ENCODE measurements around the gene PDCD2. TPM values are rescaled to one million over a fixed set of nuclear protein-coding genes. Genes with fewer than 3 reads are reported as not detected.
"Not testable (repeated sequence)": the region's sequence is repeated elsewhere in the genome, so short reads cannot be mapped to it uniquely, and the experiment has no call there.

PDCD2 gene
- total RNA-seq, 6 experiments from 2014 or later: 62.3 to 73.7 (median 69.0) TPM

DNA sequence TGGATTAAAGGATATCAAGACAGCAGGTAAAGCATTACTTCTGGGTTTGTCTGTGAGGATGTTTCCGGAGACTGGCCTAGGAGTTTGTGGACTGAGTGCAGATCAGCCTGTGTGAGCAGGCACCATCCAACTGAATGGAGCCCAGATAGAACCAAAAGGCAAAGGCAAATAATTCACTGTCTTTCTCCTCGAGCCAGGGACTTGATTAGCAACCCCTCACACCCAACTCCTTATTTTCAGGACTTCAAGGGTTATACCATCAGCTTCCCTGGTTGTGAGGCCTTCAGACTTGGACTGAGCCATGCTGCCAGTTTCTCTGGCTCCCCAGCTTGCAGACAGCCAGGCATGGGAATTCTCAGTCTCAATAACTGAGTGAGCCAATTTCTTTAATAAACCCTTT is 50.6 kb downstream of the PDCD2 start:
- Mint-ChIP-seq H3K4me1 (ENCODE audit: low read depth) (peaks cover 28% of the 10 kb centered on the region), H3K27me3 (ENCODE audit: insufficient read depth) (peaks cover 2% of the 10 kb centered on the region), H3K4me3 (no peak overlapping the region), H3K36me3 (ENCODE audit: low read depth) (peaks cover 36% of the 10 kb centered on the region), H3K27ac (no peak overlapping the region; the same call in 1 of the 2 replicates), H3K9me3 (no peaks in the 10 kb centered on the region)
- DNase-seq: no peak
- TF ChIP-seq, protein P1, sequence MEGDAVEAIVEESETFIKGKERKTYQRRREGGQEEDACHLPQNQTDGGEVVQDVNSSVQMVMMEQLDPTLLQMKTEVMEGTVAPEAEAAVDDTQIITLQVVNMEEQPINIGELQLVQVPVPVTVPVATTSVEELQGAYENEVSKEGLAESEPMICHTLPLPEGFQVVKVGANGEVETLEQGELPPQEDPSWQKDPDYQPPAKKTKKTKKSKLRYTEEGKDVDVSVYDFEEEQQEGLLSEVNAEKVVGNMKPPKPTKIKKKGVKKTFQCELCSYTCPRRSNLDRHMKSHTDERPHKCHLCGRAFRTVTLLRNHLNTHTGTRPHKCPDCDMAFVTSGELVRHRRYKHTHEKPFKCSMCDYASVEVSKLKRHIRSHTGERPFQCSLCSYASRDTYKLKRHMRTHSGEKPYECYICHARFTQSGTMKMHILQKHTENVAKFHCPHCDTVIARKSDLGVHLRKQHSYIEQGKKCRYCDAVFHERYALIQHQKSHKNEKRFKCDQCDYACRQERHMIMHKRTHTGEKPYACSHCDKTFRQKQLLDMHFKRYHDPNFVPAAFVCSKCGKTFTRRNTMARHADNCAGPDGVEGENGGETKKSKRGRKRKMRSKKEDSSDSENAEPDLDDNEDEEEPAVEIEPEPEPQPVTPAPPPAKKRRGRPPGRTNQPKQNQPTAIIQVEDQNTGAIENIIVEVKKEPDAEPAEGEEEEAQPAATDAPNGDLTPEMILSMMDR (IDR thresholded peaks at IDR 0.05): no peak

DNA sequence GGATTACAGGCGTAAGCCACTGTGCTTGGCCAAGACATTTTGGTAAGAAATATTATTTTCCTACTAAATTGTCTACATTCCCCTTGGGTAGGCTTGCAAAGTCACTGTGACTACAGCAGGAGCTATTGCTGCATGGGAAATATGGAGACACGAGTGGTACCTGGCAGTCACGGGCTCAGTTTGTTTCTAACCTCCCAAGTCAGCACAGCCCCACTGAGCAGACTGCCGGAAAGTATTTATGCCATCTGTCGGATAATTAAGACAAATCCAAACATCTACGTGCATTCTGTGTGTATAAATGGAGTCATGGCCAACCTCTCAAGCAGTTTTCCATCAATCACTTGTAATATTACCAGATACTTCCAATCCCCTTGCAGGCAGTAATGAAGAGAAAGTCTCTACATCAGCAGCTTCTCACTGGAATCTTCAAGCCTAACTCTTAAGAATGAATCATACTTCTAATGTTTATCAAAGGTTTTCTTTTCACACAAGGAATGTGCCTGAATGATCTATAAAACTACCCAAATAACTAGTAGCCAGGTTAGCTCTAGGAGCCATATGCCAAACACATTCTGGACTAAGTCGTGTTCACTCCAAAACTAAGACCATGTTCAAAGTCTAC is 51.5 kb downstream of the PDCD2 start:
- TF ChIP-seq, protein P1 (IDR thresholded peaks at IDR 0.05): no peak
- Mint-ChIP-seq H3K36me3 (ENCODE audit: low read depth) (peaks cover 36% of the 10 kb centered on the region), H3K4me1 (ENCODE audit: low read depth) (peaks cover 28% of the 10 kb centered on the region), H3K4me3 (no peak overlapping the region), H3K27ac (peak overlapping the region; percentile 9; the same call in 1 of the 2 replicates), H3K27me3 (ENCODE audit: insufficient read depth) (peaks cover 2% of the 10 kb centered on the region), H3K9me3 (no peaks in the 10 kb centered on the region)
- no peak for DNase-seq

DNA sequence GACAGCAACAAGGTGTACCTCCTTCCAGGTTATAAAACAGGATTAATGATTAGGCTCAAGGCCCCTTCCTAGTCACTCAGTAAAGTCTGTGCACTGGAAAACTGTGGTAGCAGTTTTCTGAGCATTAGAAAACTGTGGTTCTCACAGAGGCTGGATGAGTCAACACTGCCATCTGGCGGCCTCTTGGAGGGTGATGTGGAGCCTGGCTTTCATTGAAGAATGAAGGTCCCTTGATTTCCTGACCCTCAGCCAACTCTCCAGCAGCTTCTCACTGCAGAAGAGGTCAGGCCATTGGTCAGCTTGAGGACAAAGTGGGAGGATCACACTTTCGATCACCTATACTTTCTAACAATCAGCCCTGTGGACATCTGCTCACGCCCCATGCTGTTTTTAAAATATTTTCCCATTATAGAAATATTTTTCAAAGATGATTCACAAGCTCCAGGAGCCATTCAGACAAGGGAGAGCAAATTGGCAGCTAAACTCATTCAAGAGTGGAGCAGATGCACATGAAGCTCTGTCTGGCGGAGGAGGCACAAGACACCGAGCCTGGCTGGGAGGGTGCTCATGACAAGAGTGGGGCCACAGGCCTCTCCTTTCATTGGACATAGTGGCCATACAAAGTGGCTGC is 54.5 kb downstream of the PDCD2 start:
- Mint-ChIP-seq H3K4me1 (ENCODE audit: low read depth) (peaks cover 28% of the 10 kb centered on the region), H3K36me3 (ENCODE audit: low read depth) (peaks cover 13% of the 10 kb centered on the region), H3K4me3 (no peak overlapping the region; the same call in 1 of the 2 replicates), H3K9me3 (no peaks in the 10 kb centered on the region), H3K27me3 (ENCODE audit: insufficient read depth) (no peaks in the 10 kb centered on the region; the same call in 1 of the 2 replicates), H3K27ac (peak overlapping the region; percentile 44; the same call in 1 of the 2 replicates)
- TF ChIP-seq, protein P1 (IDR thresholded peaks at IDR 0.05): peak; percentile 92
- peak; percentile 58 for DNase-seq

DNA sequence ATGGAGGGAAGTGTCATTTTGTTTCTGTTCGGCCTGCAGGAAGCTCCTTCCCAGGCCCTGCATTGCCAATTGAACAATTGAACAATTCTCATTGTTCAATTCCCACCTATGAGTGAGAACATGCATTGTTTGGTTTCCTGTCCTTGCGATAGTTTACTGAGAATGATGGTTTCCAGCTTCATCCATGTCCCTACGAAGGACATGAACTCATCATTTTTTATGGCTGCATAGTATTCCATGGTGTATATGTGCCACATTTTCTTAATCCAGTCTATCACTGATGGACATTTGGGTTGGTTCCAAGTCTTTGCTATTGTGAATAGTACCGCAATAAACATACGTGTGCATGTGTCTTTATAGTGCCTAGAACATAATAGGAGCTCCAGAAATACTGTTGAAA is 56.4 kb downstream of the PDCD2 start:
- H3K27ac Mint-ChIP-seq; H3K36me3 Mint-ChIP-seq (ENCODE audit: low read depth); H3K4me3 Mint-ChIP-seq; DNase-seq; H3K9me3 Mint-ChIP-seq; H3K27me3 Mint-ChIP-seq (ENCODE audit: insufficient read depth): not testable (repeated sequence)
- peaks cover 19% of the 10 kb centered on the region for H3K4me1 Mint-ChIP-seq (ENCODE audit: low read depth)

DNA sequence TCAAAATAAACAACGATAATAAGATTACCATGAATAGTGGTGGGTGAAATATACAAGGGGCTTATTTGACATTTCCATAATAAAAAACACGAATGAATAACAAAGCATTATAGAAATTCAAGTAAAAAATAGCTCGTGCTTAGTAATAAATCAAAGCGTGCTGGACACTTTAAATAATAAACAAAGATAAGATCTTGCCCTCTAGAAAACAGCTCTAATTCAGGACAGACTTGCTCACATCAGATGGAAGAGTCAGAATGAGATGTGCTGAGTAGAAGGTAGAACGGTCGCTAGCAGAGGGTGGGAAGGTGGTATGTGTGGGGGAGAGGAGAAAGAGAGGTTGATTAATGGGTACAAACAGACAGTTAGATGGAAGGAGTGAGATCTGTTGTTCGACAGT is 58.6 kb downstream of the PDCD2 start:
- no peaks in the 10 kb centered on the region; the same call in 1 of the 2 replicates for H3K27me3 Mint-ChIP-seq (ENCODE audit: insufficient read depth)
- no peak overlapping the region for H3K27ac Mint-ChIP-seq
- no peaks in the 10 kb centered on the region for H3K36me3 Mint-ChIP-seq (ENCODE audit: low read depth)
- no peaks in the 10 kb centered on the region for H3K9me3 Mint-ChIP-seq
- TF ChIP-seq, protein P1 (IDR thresholded peaks at IDR 0.05): no peak
- H3K4me3 Mint-ChIP-seq: no peak overlapping the region
- no peak for DNase-seq
- H3K4me1 Mint-ChIP-seq (ENCODE audit: low read depth): peaks cover 11% of the 10 kb centered on the region

Other genes with a start within 250 kb of the PDCD2 start
- gene PSMB1, start 31.3 kb downstream of the PDCD2 start, total RNA-seq (2021; fragmentation: NEBNext Ultra II Directional; extraction: Animal tissue kit (Norgen Biotek cat#: 25700)): 100 to 1,000 TPM; 227 to 265 (median 252) TPM
- 10 to 100 TPM; 12.6 to 16.3 (median 14.8) TPM for gene TBP, start 30.3 kb downstream of the PDCD2 start, total RNA-seq (2021; fragmentation: NEBNext Ultra II Directional; extraction: Animal tissue kit (Norgen Biotek cat#: 25700))

Data from HFFc6 (cell line).